Activated T-cell treated with anti-CD3 and anti-CD28 coated beads, Interleukin-2, amount 50 U/mL, for 4 hours (primary cell): ENCODE measurements around the gene TMEM107. TPM values are rescaled to one million over a fixed set of nuclear protein-coding genes. Genes with fewer than 3 reads are reported as not detected.

Experiments used
- ATAC-seq, 2 donors: fragments of 200-7000 bp; cut with Tn5 transposase; one replicate each; pipeline ENCODE4 v1.10.0; 2021
- DNase-seq: peaks from one replicate; pipeline ENCODE4 v3.0.0-alpha.2; 2020
- H3K27me3 Mint-ChIP-seq: one replicate; pipeline ENCODE4 v1.8.0; 2021; ENCODE audit warnings: low read depth, mixed read lengths
- H3K36me3 Mint-ChIP-seq: one replicate; pipeline ENCODE4 v1.8.0; 2022; ENCODE audit warnings: mixed read lengths; ENCODE audit not compliant: insufficient read depth
- H3K4me1 Mint-ChIP-seq: one replicate; pipeline ENCODE4 v1.8.0; 2021; ENCODE audit warnings: low read depth, mixed read lengths
- H3K4me3 Mint-ChIP-seq: one replicate; pipeline ENCODE4 v1.8.0; 2021; ENCODE audit warnings: mild to moderate bottlenecking, moderate library complexity, mixed read lengths
- H3K9me3 Mint-ChIP-seq: one replicate; pipeline ENCODE4 v1.8.0; 2021; ENCODE audit warnings: mixed read lengths
- total RNA-seq, 3 donors: library from RNA; stranded (reverse); gene quantifications; one replicate each; pipeline ENCODE4 v1.2.1, GENCODE V29; 2021

Gene TMEM107
- total RNA-seq, 3 donors from 2014 or later: 11.9 to 18.6 (median 18.1) TPM

GRCh38 chr17:8206536-8206935 lies 30.4 kb upstream of the TMEM107 start:
- no peak for DNase-seq
- no peak for ATAC-seq
- H3K4me3 Mint-ChIP-seq: no peak overlapping the region
- peaks cover 14% of the 10 kb centered on the region for H3K4me1 Mint-ChIP-seq
- no peaks in the 10 kb centered on the region for H3K9me3 Mint-ChIP-seq
- no peaks in the 10 kb centered on the region for H3K27me3 Mint-ChIP-seq
- no peaks in the 10 kb centered on the region for H3K36me3 Mint-ChIP-seq

- H3K36me3 Mint-ChIP-seq: no peaks in the 10 kb centered on the region
These were observed 28.8 kb upstream of the TMEM107 start for GRCh38 chr17:8204761-8205555.

GRCh38 chr17:8192070-8192815 lies 16.1 kb upstream of the TMEM107 start:
- no peaks in the 10 kb centered on the region for H3K27me3 Mint-ChIP-seq
- no peaks in the 10 kb centered on the region for H3K9me3 Mint-ChIP-seq
- no peak for DNase-seq
- ATAC-seq: peak; percentile 15
- H3K4me1 Mint-ChIP-seq: peaks cover 12% of the 10 kb centered on the region
- no peaks in the 10 kb centered on the region for H3K36me3 Mint-ChIP-seq
- no peak overlapping the region for H3K4me3 Mint-ChIP-seq

More at GRCh38 chr17:8204761-8205555, 28.8 kb upstream of the TMEM107 start:
- DNase-seq (no peak), ATAC-seq (no peak)
- Mint-ChIP-seq H3K4me1 (peaks cover 6% of the 10 kb centered on the region), H3K27me3 (no peaks in the 10 kb centered on the region), H3K9me3 (no peaks in the 10 kb centered on the region), H3K4me3 (no peak overlapping the region)

GRCh38 chr17:8190506-8190905 lies 14.3 kb upstream of the TMEM107 start:
- H3K9me3 Mint-ChIP-seq: no peaks in the 10 kb centered on the region
- no peaks in the 10 kb centered on the region for H3K36me3 Mint-ChIP-seq
- no peak for ATAC-seq
- H3K4me3 Mint-ChIP-seq: no peak overlapping the region
- DNase-seq: no peak
- H3K27me3 Mint-ChIP-seq: no peaks in the 10 kb centered on the region
- H3K4me1 Mint-ChIP-seq: peaks cover 11% of the 10 kb centered on the region

- ATAC-seq (peak; percentile 66 to 69), DNase-seq (peak; percentile 88)
- Mint-ChIP-seq H3K36me3 (no peaks in the 10 kb centered on the region), H3K4me1 (peaks cover 11% of the 10 kb centered on the region), H3K27me3 (no peaks in the 10 kb centered on the region), H3K4me3 (no peak within 1 kb of the TSS), H3K9me3 (no peaks in the 10 kb centered on the region)
These were observed 13.7 kb upstream of the TMEM107 start, which contains the start of gene BORCS6 for GRCh38 chr17:8189711-8190477. TSS of gene BORCS6 (minus strand) at chr17:8190180. CDS start at chr17:8190140, 40 bp downstream.

GRCh38 chr17:8189041-8189710 lies 13.0 kb upstream of the TMEM107 start:
- H3K9me3 Mint-ChIP-seq: no peaks in the 10 kb centered on the region
- no peak overlapping the region for H3K4me3 Mint-ChIP-seq
- peaks cover 11% of the 10 kb centered on the region for H3K4me1 Mint-ChIP-seq
- ATAC-seq: no peak
- H3K27me3 Mint-ChIP-seq: no peaks in the 10 kb centered on the region
- H3K36me3 Mint-ChIP-seq: no peaks in the 10 kb centered on the region
- no peak for DNase-seq

GRCh38 chr17:8188263-8188839 lies 12.2 kb upstream of the TMEM107 start:
- no peak for DNase-seq
- peaks cover 11% of the 10 kb centered on the region for H3K4me1 Mint-ChIP-seq

GRCh38 chr17:8187517-8188262 lies 11.5 kb upstream of the TMEM107 start:
- Mint-ChIP-seq H3K36me3 (no peaks in the 10 kb centered on the region), H3K4me3 (no peak overlapping the region), H3K9me3 (no peaks in the 10 kb centered on the region), H3K27me3 (no peaks in the 10 kb centered on the region), H3K4me1 (peaks cover 11% of the 10 kb centered on the region)
- ATAC-seq (peak; percentile 36 to 45), DNase-seq (peak; percentile 93)

More at GRCh38 chr17:8188263-8188839, 12.2 kb upstream of the TMEM107 start:
- no peaks in the 10 kb centered on the region for H3K27me3 Mint-ChIP-seq
- no peaks in the 10 kb centered on the region for H3K36me3 Mint-ChIP-seq
- no peak overlapping the region for H3K4me3 Mint-ChIP-seq
- ATAC-seq: no peak
- no peaks in the 10 kb centered on the region for H3K9me3 Mint-ChIP-seq

- H3K9me3 Mint-ChIP-seq: no peaks in the 10 kb centered on the region
- ATAC-seq: peak; percentile 39 to 49
- no peaks in the 10 kb centered on the region for H3K27me3 Mint-ChIP-seq
- DNase-seq: peak; percentile 91
- peaks cover 12% of the 10 kb centered on the region for H3K4me1 Mint-ChIP-seq
- no peak overlapping the region for H3K4me3 Mint-ChIP-seq
- H3K36me3 Mint-ChIP-seq: no peaks in the 10 kb centered on the region
These were observed 10.8 kb upstream of the TMEM107 start for GRCh38 chr17:8186787-8187516.

- no peak for DNase-seq
- no peak for ATAC-seq
- peaks cover 13% of the 10 kb centered on the region for H3K4me1 Mint-ChIP-seq
- H3K36me3 Mint-ChIP-seq: no peaks in the 10 kb centered on the region
- no peak overlapping the region for H3K4me3 Mint-ChIP-seq
- no peaks in the 10 kb centered on the region for H3K9me3 Mint-ChIP-seq
- H3K27me3 Mint-ChIP-seq: no peaks in the 10 kb centered on the region
These were observed 10.2 kb upstream of the TMEM107 start for GRCh38 chr17:8186446-8186786.

GRCh38 chr17:8185582-8186445 lies 9.6 kb upstream of the TMEM107 start:
- no peaks in the 10 kb centered on the region for H3K36me3 Mint-ChIP-seq
- H3K9me3 Mint-ChIP-seq: no peaks in the 10 kb centered on the region
- peaks cover 10% of the 10 kb centered on the region for H3K4me1 Mint-ChIP-seq
- peak in 1 of 2 donors; percentile 9 for ATAC-seq
- peak; percentile 95 for DNase-seq
- no peak overlapping the region for H3K4me3 Mint-ChIP-seq
- H3K27me3 Mint-ChIP-seq: no peaks in the 10 kb centered on the region
